Spleen (tissue), 7 donors: ENCODE results near the gene RHNO1.

Experiments
- CTCF ChIP-seq, 11 experiments: fragments of 200-600 bp in 7 of 11; fragments of 450-650 bp in 4 of 11; sonication (generic) in 4 of 11; IDR thresholded peaks in 8 of 11; conservative IDR thresholded peaks in 3 of 11; 1 replicate in 7 of 11; 2 replicates in 4 of 11; pipeline versions ENCODE4 v1.4.0 to v1.8.0; 2016 to 2021; ENCODE audit warnings: antibody characterized with exemption in 11 of 11, inconsistent platforms in 4 of 11, mild to moderate bottlenecking in 1 of 11
- POLR2A ChIP-seq, 3 donors: fragments of 450-650 bp; IDR thresholded peaks; one replicate each; pipeline ENCODE4 v1.5.1; 2017; ENCODE audit warnings: antibody characterized with exemption in 3 of 3, mild to moderate bottlenecking in 1 of 3
- donor health status: DM: no; HTN: no; CAD: no; lungs with moderate emphysema.
- donor health status: DM: no; HTN: no; CAD: no.
- donor health status: DM: no; HTN: no; CAD: no.

GRCh38 chr12:2886768-2887450, 9.9 kb downstream of the RHNO1 start:
- TF ChIP-seq CTCF (IDR thresholded peaks at IDR 0.05 in 8 of 11, conservative IDR thresholded peaks at IDR 0.05 in 3 of 11) (no peak), POLR2A (IDR thresholded peaks at IDR 0.05) (no peak)
